A673 (cell line): Measurements from ENCODE around the gene TMED10.

Experiments used
- CTCF ChIP-seq: fragments of 300-800, 200-600 bp; sonication (generic); conservative IDR thresholded peaks from 2 replicates; pipeline ENCODE4 v1.5.1; 2017; ENCODE audit warnings: low read depth, mild to moderate bottlenecking, antibody characterized with exemption, low read length, moderate library complexity, mixed read lengths
- EZH2 ChIP-seq: fragments of 200-600 bp; sonication (generic); IDR thresholded peaks from 2 replicates; pipeline ENCODE4 v1.6.1; 2017; ENCODE audit warnings: borderline replicate concordance, low read depth, mild to moderate bottlenecking, mixed read lengths, antibody characterized with exemption, low read length; ENCODE audit not compliant: poor library complexity, severe bottlenecking

GRCh38 chr14:75184492-75184891 lies 8.1 kb upstream of the TMED10 start:
- TF ChIP-seq CTCF (no peak), EZH2 (no peak)
